ENCODE measurements around the gene ARHGAP33. TPM values are rescaled to one million over a fixed set of nuclear protein-coding genes. Genes with fewer than 3 reads are reported as not detected.
"Not testable (repeated sequence)": the region's sequence is repeated elsewhere in the genome, so short reads cannot be mapped to it uniquely, and the experiment has no call there.

The ARHGAP33 gene
- total RNA-seq, 1 donor from 2014 or later: 5.1 TPM

- DNase-seq: no peak
Measured at GRCh38 chr19:35833972-35834371, 58.6 kb downstream of the ARHGAP33 start.

- not testable (repeated sequence) for DNase-seq
Measured at GRCh38 chr19:35836096-35836495, 60.7 kb downstream of the ARHGAP33 start.

Other genes starting within 250 kb of the ARHGAP33 start
- 197 TPM for gene SBSN, start 247.3 kb upstream of the ARHGAP33 start, total RNA-seq
- 0.20 TPM for gene GAPDHS, start 242.1 kb upstream of the ARHGAP33 start, total RNA-seq
- 41.2 TPM for gene TMEM147, start 229.9 kb upstream of the ARHGAP33 start, total RNA-seq
- not detected for gene ATP4A, start 211.9 kb upstream of the ARHGAP33 start, total RNA-seq
- not detected for gene PMIS2, start 189.4 kb upstream of the ARHGAP33 start, total RNA-seq
- gene HAUS5, start 162.8 kb upstream of the ARHGAP33 start, total RNA-seq: 6.9 TPM
- gene RBM42, start 146.5 kb upstream of the ARHGAP33 start, total RNA-seq: 21.8 TPM
- 0.79 TPM for gene ETV2, start 133.8 kb upstream of the ARHGAP33 start, total RNA-seq
- gene COX6B1, start 127.2 kb upstream of the ARHGAP33 start, total RNA-seq: 238 TPM
- gene UPK1A, start 109.0 kb upstream of the ARHGAP33 start, total RNA-seq: 0.49 TPM
- gene ZBTB32, start 71.0 kb upstream of the ARHGAP33 start, total RNA-seq: not detected
- gene KMT2B, start 57.6 kb upstream of the ARHGAP33 start, total RNA-seq: 11.8 TPM
- 1.2 TPM for gene IGFLR1, start 33.1 kb upstream of the ARHGAP33 start, total RNA-seq
- gene U2AF1L4, start 30.1 kb upstream of the ARHGAP33 start, total RNA-seq: 5.9 TPM
- gene PSENEN, start 29.9 kb upstream of the ARHGAP33 start, total RNA-seq: 10.1 TPM
- 4.2 TPM for gene LIN37, start 27.0 kb upstream of the ARHGAP33 start, total RNA-seq
- 18.4 TPM for gene HSPB6, start 18.5 kb upstream of the ARHGAP33 start, total RNA-seq
- gene PROSER3, start 17.4 kb upstream of the ARHGAP33 start, total RNA-seq: 4.5 TPM
- gene PRODH2, start 37.3 kb downstream of the ARHGAP33 start, total RNA-seq: not detected
- gene NPHS1, start 76.9 kb downstream of the ARHGAP33 start, total RNA-seq: not detected
- gene KIRREL2, start 81.3 kb downstream of the ARHGAP33 start, total RNA-seq: 0.10 TPM
- 3.0 TPM for gene APLP1, start 93.0 kb downstream of the ARHGAP33 start, total RNA-seq
- 12.0 TPM for gene NFKBID, start 125.0 kb downstream of the ARHGAP33 start, total RNA-seq
- 2.7 TPM for gene HCST, start 127.0 kb downstream of the ARHGAP33 start, total RNA-seq
- 14.1 TPM for gene TYROBP, start 132.7 kb downstream of the ARHGAP33 start, total RNA-seq
- gene LRFN3, start 160.8 kb downstream of the ARHGAP33 start, total RNA-seq: 2.8 TPM
- gene SDHAF1, start 219.6 kb downstream of the ARHGAP33 start, total RNA-seq: 11.2 TPM
- gene SYNE4, start 233.2 kb downstream of the ARHGAP33 start, total RNA-seq: not detected
- 9.2 TPM for gene ALKBH6, start 238.6 kb downstream of the ARHGAP33 start, total RNA-seq

All from skin of body (tissue), 2 donors.